A549 (cell line): Measurements from ENCODE around the gene DGUOK. TPM values are rescaled to one million over a fixed set of nuclear protein-coding genes. Genes with fewer than 3 reads are reported as not detected.

Source experiments
- ATAC-seq, 2 experiments: fragments of 200-7000 bp in 1 of 2; fragments of >200 bp in 1 of 2; cut with Nextera tagmentation in 1 of 2; cut with Tn5 transposase in 1 of 2; 3 replicates each; pipeline versions ENCODE4 v1.8.0 to v1.9.1; 2018 to 2020; ENCODE audit warnings: mild to moderate bottlenecking in 1 of 2, moderate library complexity in 1 of 2
- CTCF ChIA-PET: fragments of 300-600 bp; sonication (Branson Sonifier 250); formaldehyde crosslinking; extraction: SDS; loops from one replicate; lab custom pipeline; 2021; ENCODE audit warnings: antibody characterized with exemption, inconsistent platforms; lab: Yijun Ruan, JAX
- POLR2A ChIA-PET: fragments of 350-600 bp; formaldehyde crosslinking; extraction: SDS; loops from one replicate; lab custom pipeline; 2021; ENCODE audit warnings: antibody characterized with exemption, inconsistent platforms; lab: Yijun Ruan, JAX
- DNase-seq, 2 experiments: peaks; one replicate each; pipeline versions ENCODE4 v3.0.0 to v3.0.0-alpha.2; 2011 to 2016; ENCODE audit warnings: low read depth in 1 of 2, low spot score in 1 of 2
- FAIRE-seq: peaks from 2 replicates; lab custom pipeline; 2011; peaks lifted over from hg19 to GRCh38; lab: Jason Lieb, UNC
- H3K27ac ChIP-seq, 2 experiments: fragments of >200 bp; sonication (Bioruptor Twin); formaldehyde crosslinking; 3 replicates each; pipeline ENCODE4 v1.5.1; 2016 to 2017
- H3K4me1 ChIP-seq: fragments of >200 bp; sonication (Bioruptor Twin); formaldehyde crosslinking; 3 replicates; pipeline ENCODE4 v1.6.1; 2016
- H3K4me2 ChIP-seq: fragments of >200 bp; sonication (Bioruptor Twin); formaldehyde crosslinking; 3 replicates; pipeline ENCODE4 v1.6.1; 2016
- H3K4me3 ChIP-seq: fragments of >200 bp; sonication (Bioruptor Twin); formaldehyde crosslinking; 3 replicates; pipeline ENCODE4 v1.5.1; 2016
- H3K9me3 ChIP-seq: fragments of >200 bp; sonication (Bioruptor Twin); formaldehyde crosslinking; 3 replicates; pipeline ENCODE4 v1.6.1; 2016
- BCL3 ChIP-seq: fragments of >200 bp; sonication (Bioruptor Twin); formaldehyde crosslinking; IDR thresholded peaks from 3 replicates; pipeline ENCODE4 v1.6.1; 2016
- BHLHE40 ChIP-seq: IDR thresholded peaks from 2 replicates; pipeline ENCODE4 v1.6.1; 2012; ENCODE audit warnings: low read depth, low read length, inconsistent platforms
- CBX2 ChIP-seq: fragments of 200-600 bp; sonication (generic); IDR thresholded peaks from 2 replicates; pipeline ENCODE4 v1.6.1; 2016; ENCODE audit warnings: low read depth, mild to moderate bottlenecking, borderline replicate concordance
- CHD4 ChIP-seq: fragments of 200-600 bp; sonication (generic); IDR thresholded peaks from 2 replicates; pipeline ENCODE4 v1.6.1; 2016; ENCODE audit warnings: antibody characterized with exemption, mild to moderate bottlenecking, borderline replicate concordance
- CTCF ChIP-seq: fragments of >200 bp; sonication (Bioruptor Twin); formaldehyde crosslinking; IDR thresholded peaks from 3 replicates; pipeline ENCODE4 v1.5.1; 2016
- EHF ChIP-seq: fragments of 250-450 bp; sonication (Bioruptor Pico); IDR thresholded peaks from 2 replicates; pipeline ENCODE4 v1.5.0; 2020; ENCODE audit warnings: mild to moderate bottlenecking
- ESRRA ChIP-seq: fragments of 150-350 bp; IDR thresholded peaks from 2 replicates; pipeline ENCODE4 v1.6.1; 2014; ENCODE audit warnings: mild to moderate bottlenecking, low read length, borderline replicate concordance
- FOSL2 ChIP-seq, 2 experiments: fragments of 450-650 bp in 1 of 2; fragments of >200 bp in 1 of 2; sonication (Bioruptor Twin) in 1 of 2; formaldehyde crosslinking; IDR thresholded peaks; 2 replicates each; pipeline versions ENCODE4 v1.5.0 to v1.6.1; 2016 to 2020; ENCODE audit warnings: mild to moderate bottlenecking in 1 of 2, moderate library complexity in 1 of 2
- HES2 ChIP-seq: fragments of >200 bp; sonication (Bioruptor Twin); formaldehyde crosslinking; IDR thresholded peaks from 2 replicates; pipeline ENCODE4 v1.6.1; 2016
- HEYL ChIP-seq: fragments of 250-450 bp; sonication (Bioruptor Pico); IDR thresholded peaks from 2 replicates; pipeline ENCODE4 v1.8.0; 2021; ENCODE audit warnings: mild to moderate bottlenecking, moderate library complexity
- HMGXB4 ChIP-seq: fragments of 250-450 bp; sonication (Bioruptor Pico); IDR thresholded peaks from 2 replicates; pipeline ENCODE4 v1.5.0; 2021; ENCODE audit warnings: mild to moderate bottlenecking, moderate library complexity, borderline replicate concordance
- JUN ChIP-seq, 2 experiments: fragments of >200 bp; sonication (Bioruptor Twin); formaldehyde crosslinking; IDR thresholded peaks; 2 replicates in 1 of 2; 3 replicates in 1 of 2; pipeline ENCODE4 v1.6.1; 2016 to 2017
- JUNB ChIP-seq: fragments of >200 bp; sonication (Bioruptor Twin); formaldehyde crosslinking; IDR thresholded peaks from 2 replicates; pipeline ENCODE4 v1.6.1; 2016
- MAX ChIP-seq: IDR thresholded peaks from 2 replicates; pipeline ENCODE4 v1.6.1; 2012
- MAZ ChIP-seq: fragments of 150-350 bp; IDR thresholded peaks from 2 replicates; pipeline ENCODE4 v1.6.1; 2014; ENCODE audit warnings: antibody characterized with exemption, low read depth, low read length, borderline replicate concordance
- NFE2L2 ChIP-seq: fragments of 150-350 bp; conservative IDR thresholded peaks from 2 replicates; pipeline ENCODE4 v1.6.1; 2014; ENCODE audit warnings: low read length
- NPAS2 ChIP-seq: fragments of 250-450 bp; sonication (Bioruptor Pico); IDR thresholded peaks from 2 replicates; pipeline ENCODE4 v1.8.0; 2022; ENCODE audit warnings: mild to moderate bottlenecking, moderate library complexity, borderline replicate concordance
- PHF8 ChIP-seq: fragments of 200-600 bp; sonication (generic); IDR thresholded peaks from 2 replicates; pipeline ENCODE4 v1.6.1; 2016; ENCODE audit warnings: low read depth, mild to moderate bottlenecking, antibody characterized with exemption, moderate library complexity, borderline replicate concordance
- POLR2A ChIP-seq: IDR thresholded peaks from 2 replicates; pipeline ENCODE4 v1.6.1; 2012; ENCODE audit warnings: mild to moderate bottlenecking, low read length
- TP53 ChIP-seq: fragments of 250-450 bp; sonication (Bioruptor Pico); IDR thresholded peaks from 2 replicates; pipeline ENCODE4 v1.5.0; 2021; ENCODE audit warnings: mild to moderate bottlenecking, moderate library complexity
- WGBS: methylation state at CpG from one replicate; pipeline ENCODE4 v1.1.6; 2017; ENCODE audit errors: missing lambda C conversion rate; 5-methylcytosine and 5-hydroxymethylcytosine counted together
- polyA plus RNA-seq, 4 experiments: library from polyadenylated mRNA; depleted of rRNA in 3 of 4; stranded (reverse); fragments of >200 nt; fragmentation: RNase III in 1 of 4; extraction: RNeasy Plus Mini Kit Qiagen cat#74134 plus additional on column Dnase treatment in 1 of 4; gene quantifications; 2 replicates in 3 of 4; 3 replicates in 1 of 4; pipeline ENCODE4 v1.2.3, GENCODE V29; 2011 to 2017

DGUOK gene
- polyA plus RNA-seq, 2 of the 4 experiments (the other 2 are of a cell fraction), result 128 to 145 TPM

GRCh38 chr2:73981081-73982001 lies 54.7 kb downstream of the DGUOK start (continued):
- TF ChIP-seq HMGXB4 (no peak), ESRRA (no peak), BHLHE40 (no peak), JUNB (no peak), TP53 (CRISPR knock-in tag) (peak; percentile 74; the same call in 1 of the 2 replicates), NPAS2 (no peak), CBX2 (no peak), HEYL (CRISPR knock-in tag) (no peak), NFE2L2 (no peak), JUN (IDR thresholded peaks at IDR 0.05) (peak; percentile 27 to 60; a peak in 2 of 5 replicates), MAZ (no peak), FOSL2 (IDR thresholded peaks at IDR 0.05) (no peak), FOSL2 (CRISPR knock-in tag; IDR thresholded peaks at IDR 0.05) (no peak), CHD4 (no peak)
- TF ChIP-seq, all 56 proteins: peak for 8

- ChIA-PET CTCF (interaction anchor here (1.4 kb wide), 1 partner anchor 138 kb away, joined by 3 read pairs; no protein-coding TSS in a partner anchor), POLR2A (no interaction called here)
- peak in 1 of 2 experiments; percentile 25 for DNase-seq
Observed at GRCh38 chr2:73982140-73982617, 55.5 kb downstream of the DGUOK start.

More at GRCh38 chr2:73982140-73982617, 55.5 kb downstream of the DGUOK start:
- Histone ChIP-seq H3K4me1 (peaks cover 58% of the 10 kb centered on the region), H3K9me3 (no peaks in the 10 kb centered on the region), H3K4me2 (peak overlapping the region; percentile 80; the same call in 2 of the 3 replicates), H3K27ac (no peak overlapping the region), H3K4me3 (no peak overlapping the region)
- ATAC-seq (peak in 1 of 2 experiments; percentile 18; a peak in 3 of 6 replicates), FAIRE-seq (no peak)
- TF ChIP-seq POLR2A (no peak; the same call in 1 of the 2 replicates), PHF8 (no peak), JUNB (no peak), HES2 (no peak), CHD4 (no peak), MAX (no peak), CTCF (no peak), EHF (no peak), NFE2L2 (no peak), BCL3 (no peak)
- 82% methylated on average over 7 of the region's 7 CpGs for WGBS
